Measurements from ENCODE around the gene MBNL1. TPM values are rescaled to one million over a fixed set of nuclear protein-coding genes. Genes with fewer than 3 reads are reported as not detected.
A peak's percentile ranks its signal among the peaks of the same experiment; 100 is the strongest.

Gene MBNL1
- total and polyA plus RNA-seq, 2 donors (not counting 3 experiments of a cell fraction or from before 2014, with no cell fraction given), result 179 to 362 TPM

DNA sequence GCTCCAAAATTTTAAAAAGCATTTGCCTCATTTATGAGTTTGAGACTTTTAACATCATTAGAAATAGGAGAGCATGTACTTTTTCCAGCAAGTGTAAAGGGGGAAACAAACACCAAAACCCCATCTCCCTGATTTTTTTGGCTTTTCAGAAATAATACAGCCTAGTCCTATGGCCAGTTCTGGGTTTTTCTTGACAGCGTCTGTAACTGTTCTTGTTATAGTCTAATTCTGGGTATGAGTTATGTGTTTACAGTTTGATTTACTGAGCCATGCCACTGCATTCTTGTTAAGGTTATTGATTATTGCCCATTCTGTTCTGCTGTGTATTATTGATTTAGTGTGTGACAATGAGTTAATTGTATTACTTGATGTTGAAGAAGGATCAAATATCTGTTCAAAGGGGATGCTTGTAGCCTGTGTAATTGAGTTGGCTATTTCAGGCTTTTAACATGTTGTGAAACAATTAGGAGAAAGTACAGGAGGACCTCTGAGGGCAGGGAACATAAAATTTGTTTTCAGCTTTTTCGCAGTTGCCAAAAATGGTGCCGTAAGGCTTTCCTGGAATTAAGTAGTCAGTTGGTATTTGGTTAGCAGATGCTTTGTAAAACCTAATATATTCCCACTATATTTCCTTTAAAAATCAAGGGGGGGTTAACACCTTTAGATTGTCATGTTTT is 46.1 kb downstream of the MBNL1 start:
- BruUV-seq (replicated peaks), result no TSS peak
- Histone ChIP-seq H3K79me2 (ENCODE audit: control insufficient read depth, insufficient read depth, low read length) (peaks cover 84% of the 10 kb centered on the region), H3K9ac (replicated peaks; ENCODE audit: extremely low read depth, insufficient read depth, low read length) (peak overlapping the region; percentile 41), H3K27ac (ENCODE audit: insufficient read depth, low read depth, low read length) (peak overlapping the region; percentile 83), H3K27me3 (ENCODE audit: control insufficient read depth in 2 of 2, insufficient read depth in 2 of 2, low read length in 2 of 2) (no peaks in the 10 kb centered on the region), H3K4me2 (ENCODE audit: insufficient read depth, low read length) (peak overlapping the region; percentile 72), H3K9me3 (replicated peaks; ENCODE audit: control insufficient read depth, insufficient read depth, low read length) (no peaks in the 10 kb centered on the region), H3K4me3 (replicated peaks in 1 of 3; ENCODE audit: insufficient read depth in 1 of 3, low read depth in 1 of 3, low read length in 3 of 3) (no peak overlapping the region), H2AFZ (ENCODE audit: low read depth, low read length) (no peak overlapping the region), H3K36me3 (ENCODE audit: control insufficient read depth in 2 of 2, extremely low read depth in 1 of 2, insufficient read depth in 2 of 2, low read length in 2 of 2) (peaks cover 0 to 6% of the 10 kb centered on the region in 2 experiments), H3K4me1 (ENCODE audit: control insufficient read depth, extremely low read depth, insufficient read depth, low read length) (peaks cover 61% of the 10 kb centered on the region), H4K20me1 (replicated peaks; ENCODE audit: control insufficient read depth, extremely low read depth, insufficient read depth, low read length) (no peaks in the 10 kb centered on the region), H3K9me1 (replicated peaks; ENCODE audit: control insufficient read depth, extremely low read depth, insufficient read depth, low read length) (no peaks in the 10 kb centered on the region)
- no peak for FAIRE-seq
- dilution Hi-C loops (cut with MboI; ENCODE audit: extremely low pct_ligation_motif_present, low sequenced_read_pairs) (no loop called here), intact Hi-C loops (cut with micrococcal nuclease) (loop anchor here (5.0 kb wide), 1 partner anchor 338 kb away; no protein-coding TSS in a partner anchor)
- DNase-seq (ENCODE audit: low read depth, low spot score), result peak; percentile 57
- POLR2A ChIA-PET, result interaction anchor here (0.6 kb wide), 1 partner anchor 1892 kb away, joined by 3 read pairs; no protein-coding TSS in a partner anchor
- CTCF ChIA-PET, result interaction anchor here (0.7 to 1.9 kb wide), 6 partner anchors 9 to 23 kb away, joined by 3 to 7 read pairs (median 3); no protein-coding TSS in a partner anchor
- TF ChIP-seq EZH2 (IDR thresholded peaks at IDR 0.05; ENCODE audit: borderline replicate concordance, low read depth, low read length, severe bottlenecking) (no peak), GATA2 (IDR thresholded peaks at IDR 0.05; ENCODE audit: insufficient read depth, insufficient read length, low read depth, low read length) (no peak), POLR2A (IDR thresholded peaks at IDR 0.05; ENCODE audit: low read depth, low read length) (no peak)
- TF ChIP-seq, protein P1, sequence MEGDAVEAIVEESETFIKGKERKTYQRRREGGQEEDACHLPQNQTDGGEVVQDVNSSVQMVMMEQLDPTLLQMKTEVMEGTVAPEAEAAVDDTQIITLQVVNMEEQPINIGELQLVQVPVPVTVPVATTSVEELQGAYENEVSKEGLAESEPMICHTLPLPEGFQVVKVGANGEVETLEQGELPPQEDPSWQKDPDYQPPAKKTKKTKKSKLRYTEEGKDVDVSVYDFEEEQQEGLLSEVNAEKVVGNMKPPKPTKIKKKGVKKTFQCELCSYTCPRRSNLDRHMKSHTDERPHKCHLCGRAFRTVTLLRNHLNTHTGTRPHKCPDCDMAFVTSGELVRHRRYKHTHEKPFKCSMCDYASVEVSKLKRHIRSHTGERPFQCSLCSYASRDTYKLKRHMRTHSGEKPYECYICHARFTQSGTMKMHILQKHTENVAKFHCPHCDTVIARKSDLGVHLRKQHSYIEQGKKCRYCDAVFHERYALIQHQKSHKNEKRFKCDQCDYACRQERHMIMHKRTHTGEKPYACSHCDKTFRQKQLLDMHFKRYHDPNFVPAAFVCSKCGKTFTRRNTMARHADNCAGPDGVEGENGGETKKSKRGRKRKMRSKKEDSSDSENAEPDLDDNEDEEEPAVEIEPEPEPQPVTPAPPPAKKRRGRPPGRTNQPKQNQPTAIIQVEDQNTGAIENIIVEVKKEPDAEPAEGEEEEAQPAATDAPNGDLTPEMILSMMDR (IDR thresholded peaks at IDR 0.05; ENCODE audit: extremely low read depth in 1 of 2, insufficient read depth in 1 of 2, low read depth in 1 of 2, low read length in 2 of 2), result no peak
